ENCODE measurements around the gene GGA1. TPM values are rescaled to one million over a fixed set of nuclear protein-coding genes. Genes with fewer than 3 reads are reported as not detected.

Gene GGA1
- total RNA-seq, 3 donors from 2014 or later: 36.6 to 63.9 (median 54.7) TPM

DNA sequence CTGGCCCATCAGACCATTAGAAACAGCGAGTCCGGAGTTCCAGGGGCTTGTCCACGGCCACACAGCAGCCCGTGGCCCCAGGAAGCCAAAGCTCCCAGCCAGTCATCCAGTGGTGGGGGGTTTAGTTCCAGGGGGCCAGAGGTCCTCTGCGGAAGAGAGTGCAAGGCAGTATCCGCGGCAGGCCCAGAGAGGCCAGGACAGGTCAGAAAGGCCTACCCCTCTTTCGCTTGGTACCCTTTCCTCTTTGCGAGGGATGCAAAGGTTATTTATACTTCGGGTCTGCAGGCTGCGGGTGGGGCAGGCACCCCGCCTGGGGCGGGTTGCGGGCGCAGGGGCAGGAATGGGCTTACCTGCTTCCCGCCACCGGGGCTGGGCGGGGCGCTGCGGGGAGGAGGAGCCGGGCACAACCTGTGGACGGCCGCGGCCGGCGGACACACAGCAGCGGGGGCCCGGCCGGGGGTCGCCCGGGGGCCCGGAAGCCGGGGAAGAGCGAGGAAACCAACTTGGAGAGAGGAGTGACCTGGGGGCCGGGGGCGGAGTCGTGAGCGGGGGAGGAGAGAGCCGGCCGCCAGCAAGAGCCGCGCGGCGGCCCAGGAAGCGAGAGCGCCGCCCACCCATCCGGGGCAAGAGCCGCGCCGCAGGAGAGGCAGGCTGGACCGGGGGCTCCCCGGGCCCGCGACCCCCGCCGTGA, 30.6 kb downstream of the GGA1 start, which contains the start of gene SH3BP1:
Gene SH3BP1, plus strand, starts transcription at position 600 of the 691 bp plus-strand sequence. CDS start 119 bp downstream, outside the sequence.
- Histone ChIP-seq H3K4me3 (peak within 1 kb of the TSS; percentile 52 to 97 (median 79)), H3K4me1 (peaks cover 19 to 20% of the 10 kb centered on the region in 2 donors), H3K36me3 (no peaks in the 10 kb centered on the region), H3K9me3 (no peaks in the 10 kb centered on the region), H3K27me3 (no peaks in the 10 kb centered on the region), H3K27ac (peak within 1 kb of the TSS; percentile 75 to 91)
- intact Hi-C loops (cut with DNase I; ENCODE audit: low total_unique reads): no loop called here
- DNase-seq (ENCODE audit: low spot score in 2 of 2): no peak
- no peak for TF ChIP-seq POLR2A (IDR thresholded peaks at IDR 0.05)
- TF ChIP-seq, protein P1, sequence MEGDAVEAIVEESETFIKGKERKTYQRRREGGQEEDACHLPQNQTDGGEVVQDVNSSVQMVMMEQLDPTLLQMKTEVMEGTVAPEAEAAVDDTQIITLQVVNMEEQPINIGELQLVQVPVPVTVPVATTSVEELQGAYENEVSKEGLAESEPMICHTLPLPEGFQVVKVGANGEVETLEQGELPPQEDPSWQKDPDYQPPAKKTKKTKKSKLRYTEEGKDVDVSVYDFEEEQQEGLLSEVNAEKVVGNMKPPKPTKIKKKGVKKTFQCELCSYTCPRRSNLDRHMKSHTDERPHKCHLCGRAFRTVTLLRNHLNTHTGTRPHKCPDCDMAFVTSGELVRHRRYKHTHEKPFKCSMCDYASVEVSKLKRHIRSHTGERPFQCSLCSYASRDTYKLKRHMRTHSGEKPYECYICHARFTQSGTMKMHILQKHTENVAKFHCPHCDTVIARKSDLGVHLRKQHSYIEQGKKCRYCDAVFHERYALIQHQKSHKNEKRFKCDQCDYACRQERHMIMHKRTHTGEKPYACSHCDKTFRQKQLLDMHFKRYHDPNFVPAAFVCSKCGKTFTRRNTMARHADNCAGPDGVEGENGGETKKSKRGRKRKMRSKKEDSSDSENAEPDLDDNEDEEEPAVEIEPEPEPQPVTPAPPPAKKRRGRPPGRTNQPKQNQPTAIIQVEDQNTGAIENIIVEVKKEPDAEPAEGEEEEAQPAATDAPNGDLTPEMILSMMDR (IDR thresholded peaks at IDR 0.05): no peak
- no peak for TF ChIP-seq POLR2AphosphoS5 (IDR thresholded peaks at IDR 0.05)

DNA sequence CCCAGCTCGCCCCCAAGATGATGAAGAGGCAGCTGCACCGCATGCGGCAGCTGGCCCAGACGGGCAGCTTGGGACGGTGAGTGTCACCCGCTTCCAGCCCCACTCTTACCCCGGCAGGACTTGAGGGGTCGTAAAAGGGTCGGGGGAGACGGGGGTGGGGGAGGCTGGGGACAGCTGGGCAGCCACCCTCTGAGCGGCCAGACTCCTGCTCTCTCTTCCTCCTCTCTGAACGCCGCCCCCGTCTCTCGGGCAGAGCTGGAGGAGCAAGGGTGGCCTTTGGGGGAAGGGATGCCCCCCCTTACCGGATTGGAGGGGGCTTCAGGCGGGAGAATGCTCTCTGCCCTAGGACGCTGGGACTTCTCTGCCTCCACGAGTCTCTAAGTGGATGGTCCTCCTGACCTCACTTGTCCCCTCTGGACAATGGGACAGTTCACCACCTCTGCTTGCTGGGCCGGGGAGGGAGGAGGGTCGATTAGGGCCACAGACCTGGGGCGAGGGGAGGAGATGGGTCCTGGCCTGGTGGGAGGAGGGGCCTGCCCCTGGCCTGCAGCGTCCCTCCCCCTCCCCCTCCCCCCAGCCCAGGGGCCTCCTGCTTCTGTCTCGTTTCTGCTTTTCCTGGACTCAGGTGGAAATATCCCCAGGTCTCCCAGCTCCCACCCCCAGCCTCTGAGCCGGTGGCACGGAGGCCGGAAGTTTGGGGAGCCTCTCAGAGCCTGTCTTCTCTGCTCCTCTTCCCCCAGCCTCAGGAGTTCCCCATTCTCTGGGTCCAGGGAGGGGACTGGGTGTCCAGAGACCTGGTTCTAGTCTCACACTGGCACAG, 31.3 kb downstream of the GGA1 start:
- Histone ChIP-seq H3K9me3 (no peaks in the 10 kb centered on the region), H3K27ac (peak overlapping the region; percentile 75 to 91), H3K36me3 (no peaks in the 10 kb centered on the region), H3K4me3 (peak overlapping the region; percentile 52 to 97 (median 79)), H3K4me1 (peaks cover 11 to 20% of the 10 kb centered on the region in 2 donors), H3K27me3 (no peaks in the 10 kb centered on the region)
- intact Hi-C loops (cut with DNase I; ENCODE audit: low total_unique reads): loop anchor here (5.0 kb wide), 1 partner anchor 377 kb away; no protein-coding TSS in a partner anchor
- no peak for DNase-seq (ENCODE audit: low spot score in 2 of 2)
- TF ChIP-seq, protein P1 (IDR thresholded peaks at IDR 0.05): no peak
- no peak for TF ChIP-seq POLR2AphosphoS5 (IDR thresholded peaks at IDR 0.05)
- TF ChIP-seq POLR2A (IDR thresholded peaks at IDR 0.05): no peak

DNA sequence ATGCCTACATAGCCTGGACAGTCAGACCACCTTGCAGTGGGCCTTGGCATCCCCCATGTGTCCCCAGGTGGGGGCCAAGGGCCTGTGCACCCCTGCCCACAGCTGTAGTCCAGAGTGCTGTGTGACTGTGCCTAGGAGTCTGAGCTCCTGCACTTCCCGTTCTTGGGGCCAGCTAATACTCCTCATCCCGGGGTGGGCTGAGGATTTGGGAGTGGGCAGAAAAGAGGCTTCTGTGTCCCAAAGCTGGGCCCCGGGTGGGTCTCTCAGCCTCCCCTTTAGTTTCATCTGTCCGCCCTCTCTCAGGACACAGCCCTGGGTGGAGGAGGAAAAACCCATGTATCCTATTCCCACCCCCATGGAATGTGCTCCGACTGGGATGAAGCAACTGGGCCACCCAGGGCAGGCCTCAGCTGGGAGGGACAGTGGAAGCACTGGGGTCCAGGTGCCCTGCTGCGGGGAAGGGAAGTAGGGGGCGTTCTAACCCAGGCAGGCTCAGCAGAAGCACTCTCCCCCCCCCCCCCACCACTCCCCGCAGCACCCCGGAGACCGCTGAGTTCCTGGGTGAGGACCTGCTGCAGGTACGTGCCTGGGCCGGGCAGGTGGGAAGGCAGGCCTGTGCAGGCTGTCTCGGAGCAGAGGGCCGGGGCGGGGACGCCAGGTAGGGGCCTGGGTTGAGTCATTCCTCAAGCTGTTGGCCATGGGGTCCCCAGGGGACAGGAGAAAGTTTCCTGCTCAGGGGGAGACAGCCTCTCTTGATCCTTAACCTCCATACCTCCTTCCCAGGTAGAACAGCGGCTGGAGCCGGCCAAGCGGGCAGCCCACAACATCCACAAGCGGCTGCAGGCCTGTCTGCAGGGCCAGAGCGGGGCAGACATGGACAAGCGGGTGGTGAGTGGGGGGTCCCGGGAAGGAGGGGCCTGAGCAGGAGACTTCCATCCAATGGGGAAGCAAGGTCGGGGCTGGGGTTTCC, 32.2 kb downstream of the GGA1 start:
- H3K4me1 ChIP-seq: peaks cover 8 to 20% of the 10 kb centered on the region in 2 donors
- H3K27ac ChIP-seq: peak overlapping the region; percentile 75 to 91
- no peaks in the 10 kb centered on the region for H3K9me3 ChIP-seq
- intact Hi-C loops (cut with DNase I; ENCODE audit: low total_unique reads): loop anchor here (5.0 kb wide), 1 partner anchor 376 kb away; no protein-coding TSS in a partner anchor
- no peaks in the 10 kb centered on the region for H3K36me3 ChIP-seq
- no peaks in the 10 kb centered on the region for H3K27me3 ChIP-seq
- TF ChIP-seq, protein P1 (IDR thresholded peaks at IDR 0.05): no peak
- no peak for TF ChIP-seq POLR2A (IDR thresholded peaks at IDR 0.05)
- H3K4me3 ChIP-seq: peak overlapping the region; percentile 52 to 97 (median 79)
- DNase-seq (ENCODE audit: low spot score in 2 of 2): no peak

GRCh38 chr22:37641561-37641949, 32.9 kb downstream of the GGA1 start:
- intact Hi-C loops (cut with DNase I; ENCODE audit: low total_unique reads): loop anchor here (5.0 kb wide), 1 partner anchor 376 kb away; no protein-coding TSS in a partner anchor
- peaks cover 8 to 20% of the 10 kb centered on the region in 2 donors for H3K4me1 ChIP-seq
- no peak for DNase-seq (ENCODE audit: low spot score in 2 of 2)
- peak overlapping the region in 1 of 3 donors; percentile 97 for H3K4me3 ChIP-seq
- H3K27me3 ChIP-seq: no peaks in the 10 kb centered on the region
- TF ChIP-seq, protein P1 (IDR thresholded peaks at IDR 0.05): no peak
- TF ChIP-seq POLR2A (IDR thresholded peaks at IDR 0.05) (no peak), POLR2AphosphoS5 (IDR thresholded peaks at IDR 0.05) (no peak)
- no peaks in the 10 kb centered on the region for H3K9me3 ChIP-seq
- H3K36me3 ChIP-seq: no peaks in the 10 kb centered on the region
- H3K27ac ChIP-seq: peak overlapping the region in 1 of 2 donors; percentile 91

Data from breast epithelium (tissue), 4 donors.